OCI-LY7 (cell line): ENCODE data around the gene CARD11. TPM values are rescaled to one million over a fixed set of nuclear protein-coding genes. Genes with fewer than 3 reads are reported as not detected.

Experiments
- BruUV-seq: library from RNA; stranded (reverse); fragments of 400-500 nt; replicated peaks from 2 replicates; lab custom pipeline; 2021; lab: Mats Ljungman, UMichigan
- CTCF ChIA-PET: fragments of 300-600 bp; sonication (Branson Sonifier 250); formaldehyde crosslinking; loops from one replicate; lab custom pipeline; 2022; ENCODE audit warnings: antibody characterized with exemption; ENCODE audit not compliant: unreplicated experiment; lab: Charles Lee
- POLR2A ChIA-PET: fragments of 300-600 bp; sonication (Branson Sonifier 250); formaldehyde crosslinking; loops from one replicate; lab custom pipeline; 2022; ENCODE audit warnings: antibody characterized with exemption; lab: Charles Lee
- DNase-seq: peaks from one replicate; pipeline ENCODE4 v3.0.0-alpha.2; 2015; ENCODE audit warnings: low spot score
- H2AFZ ChIP-seq: fragments of 200-600 bp; sonication (generic), shearing (Covaris generic); 2 replicates; pipeline ENCODE4 v1.6.1; 2014; ENCODE audit warnings: mild to moderate bottlenecking, antibody characterized with exemption, low read length, moderate library complexity
- H3K27ac ChIP-seq: fragments of 200-600 bp; sonication (generic); 2 replicates; pipeline ENCODE4 v1.5.1; 2014; ENCODE audit warnings: mixed run types, low read depth, mild to moderate bottlenecking, moderate library complexity, low read length, inconsistent platforms; ENCODE audit not compliant: poor library complexity, severe bottlenecking
- H3K36me3 ChIP-seq: fragments of 200-600 bp; sonication (generic); 2 replicates; pipeline ENCODE4 v1.6.1; 2014; ENCODE audit warnings: mild to moderate bottlenecking, antibody characterized with exemption, low read length, moderate library complexity, mixed read lengths; ENCODE audit not compliant: insufficient read depth
- H3K4me1 ChIP-seq: fragments of 200-600 bp; sonication (generic); 2 replicates; pipeline ENCODE4 v1.5.1; 2014; ENCODE audit warnings: mild to moderate bottlenecking, low read length; ENCODE audit not compliant: insufficient read depth, poor library complexity, severe bottlenecking
- H3K4me2 ChIP-seq: fragments of 200-600 bp; sonication (generic); 2 replicates; pipeline ENCODE4 v1.6.1; 2014; ENCODE audit warnings: mild to moderate bottlenecking, low read length
- H3K4me3 ChIP-seq: fragments of 200-600 bp; sonication (generic); 2 replicates; pipeline ENCODE4 v1.5.1; 2014; ENCODE audit warnings: mild to moderate bottlenecking, low read depth, low read length; ENCODE audit not compliant: poor library complexity, severe bottlenecking
- H3K79me2 ChIP-seq: fragments of 200-600 bp; sonication (generic); 2 replicates; pipeline ENCODE4 v1.6.1; 2016; ENCODE audit warnings: low read depth, mild to moderate bottlenecking, low read length, moderate library complexity, mixed read lengths; ENCODE audit not compliant: insufficient read depth
- H3K9me2 ChIP-seq: fragments of 200-600 bp; sonication (generic); 2 replicates; pipeline ENCODE4 v1.6.1; 2016; ENCODE audit warnings: mild to moderate bottlenecking, low read length, mixed read lengths; ENCODE audit not compliant: insufficient read depth
- H3K9me3 ChIP-seq: fragments of 200-600 bp; sonication (generic); 2 replicates; pipeline ENCODE4 v1.6.1; 2014; ENCODE audit warnings: mild to moderate bottlenecking, mixed run types, low read length, mixed read lengths
- H4K20me1 ChIP-seq: fragments of 200-600 bp; sonication (generic); 2 replicates; pipeline ENCODE4 v1.6.1; 2014; ENCODE audit warnings: mild to moderate bottlenecking, antibody characterized with exemption, low read length, moderate library complexity, mixed read lengths; ENCODE audit not compliant: insufficient read depth
- EZH2phosphoT487 ChIP-seq: fragments of 200-600 bp; sonication (generic); IDR thresholded peaks from 2 replicates; pipeline ENCODE4 v1.6.1; 2018; ENCODE audit warnings: low read depth, borderline replicate concordance, mild to moderate bottlenecking, mixed run types, antibody characterized with exemption, low read length, moderate library complexity, mixed read lengths
- intact Hi-C: fragments of 100-400 bp; cut with micrococcal nuclease; formaldehyde crosslinking; loops from one replicate; pipeline ENCODE4 v1.10.0; 2022; ENCODE audit not compliant: unreplicated experiment
- total RNA-seq, 2 experiments: library from RNA; depleted of rRNA in 1 of 2; stranded (reverse); fragments of >200 nt in 1 of 2; shearing (Covaris generic) in 1 of 2; gene quantifications; 2 replicates each; pipeline ENCODE4 v1.2.3, GENCODE V29; 2014 to 2022
- TF ChIP-seq, protein P1 (sequence below): fragments of 200-600 bp; sonication (generic); conservative IDR thresholded peaks from 2 replicates; pipeline ENCODE4 v1.5.1; 2014; ENCODE audit warnings: mild to moderate bottlenecking, antibody characterized with exemption, low read length, moderate library complexity, mixed read lengths

The CARD11 gene
- total RNA-seq, 2 experiments from 2014 or later: 33.8 to 63.5 TPM

DNA sequence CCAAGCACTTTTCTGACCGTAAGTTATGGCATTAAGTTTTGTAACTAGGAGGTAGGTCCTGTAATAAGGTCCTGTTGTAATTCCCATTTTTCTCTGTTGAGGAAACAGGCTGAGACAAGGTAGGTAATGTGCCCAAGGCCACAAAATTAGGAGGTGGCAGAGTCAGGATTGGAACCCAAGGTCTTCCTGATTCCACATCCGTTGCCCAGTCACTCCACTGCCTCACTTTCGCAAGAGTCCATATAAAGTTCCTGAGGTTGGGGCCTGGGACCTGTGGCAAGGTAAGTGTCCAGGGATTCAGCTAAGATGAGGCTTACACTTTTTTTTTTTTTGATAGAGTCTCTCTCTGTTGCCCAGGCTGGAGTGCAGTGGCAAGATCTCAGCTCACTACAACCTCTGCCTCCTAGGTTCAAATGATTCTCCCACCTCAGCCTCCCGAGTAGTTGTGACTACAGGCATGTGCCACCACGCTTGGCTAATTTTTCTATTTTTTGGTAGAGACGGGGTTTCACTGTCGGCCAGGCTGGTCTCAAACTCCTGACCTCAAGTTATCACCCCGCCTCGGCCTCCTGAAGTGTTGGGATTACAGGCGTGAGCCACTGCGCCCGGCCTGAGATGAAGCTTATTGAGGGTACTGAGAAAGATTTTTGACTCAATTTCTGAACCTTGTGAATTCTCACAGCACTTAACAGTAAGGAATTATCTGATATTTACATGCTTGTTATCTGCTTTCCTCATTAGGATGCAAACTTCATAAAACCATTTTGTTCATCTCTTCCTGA lies 179.3 kb downstream of the CARD11 start:
- H3K4me3 ChIP-seq: no peak overlapping the region
- H3K79me2 ChIP-seq: no peaks in the 10 kb centered on the region
- no peak for TF ChIP-seq EZH2phosphoT487
- TF ChIP-seq, protein P1, sequence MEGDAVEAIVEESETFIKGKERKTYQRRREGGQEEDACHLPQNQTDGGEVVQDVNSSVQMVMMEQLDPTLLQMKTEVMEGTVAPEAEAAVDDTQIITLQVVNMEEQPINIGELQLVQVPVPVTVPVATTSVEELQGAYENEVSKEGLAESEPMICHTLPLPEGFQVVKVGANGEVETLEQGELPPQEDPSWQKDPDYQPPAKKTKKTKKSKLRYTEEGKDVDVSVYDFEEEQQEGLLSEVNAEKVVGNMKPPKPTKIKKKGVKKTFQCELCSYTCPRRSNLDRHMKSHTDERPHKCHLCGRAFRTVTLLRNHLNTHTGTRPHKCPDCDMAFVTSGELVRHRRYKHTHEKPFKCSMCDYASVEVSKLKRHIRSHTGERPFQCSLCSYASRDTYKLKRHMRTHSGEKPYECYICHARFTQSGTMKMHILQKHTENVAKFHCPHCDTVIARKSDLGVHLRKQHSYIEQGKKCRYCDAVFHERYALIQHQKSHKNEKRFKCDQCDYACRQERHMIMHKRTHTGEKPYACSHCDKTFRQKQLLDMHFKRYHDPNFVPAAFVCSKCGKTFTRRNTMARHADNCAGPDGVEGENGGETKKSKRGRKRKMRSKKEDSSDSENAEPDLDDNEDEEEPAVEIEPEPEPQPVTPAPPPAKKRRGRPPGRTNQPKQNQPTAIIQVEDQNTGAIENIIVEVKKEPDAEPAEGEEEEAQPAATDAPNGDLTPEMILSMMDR: no peak
- H3K9me2 ChIP-seq: no peaks in the 10 kb centered on the region
- peak overlapping the region; percentile 88 for H2AFZ ChIP-seq
- POLR2A ChIA-PET: interaction anchor here (0.8 kb wide), 1 partner anchor 19 kb away, joined by 4 read pairs; no protein-coding TSS in a partner anchor
- no peak overlapping the region for H3K4me2 ChIP-seq
- intact Hi-C loops: loop anchor here (10.0 kb wide), 2 partner anchors 440 to 1030 kb away; partner anchors contain the start of gene SDK1
- H3K9me3 ChIP-seq: no peaks in the 10 kb centered on the region
- DNase-seq: no peak
- no peaks in the 10 kb centered on the region for H3K36me3 ChIP-seq
- no TSS peak for BruUV-seq
- H3K27ac ChIP-seq: no peak overlapping the region
- H3K4me1 ChIP-seq: peaks cover 9% of the 10 kb centered on the region
- no peaks in the 10 kb centered on the region for H4K20me1 ChIP-seq
- CTCF ChIA-PET: interaction anchor here (0.9 to 1.2 kb wide), 2 partner anchors 288 to 290 kb away, joined by 3 read pairs; no protein-coding TSS in a partner anchor

DNA sequence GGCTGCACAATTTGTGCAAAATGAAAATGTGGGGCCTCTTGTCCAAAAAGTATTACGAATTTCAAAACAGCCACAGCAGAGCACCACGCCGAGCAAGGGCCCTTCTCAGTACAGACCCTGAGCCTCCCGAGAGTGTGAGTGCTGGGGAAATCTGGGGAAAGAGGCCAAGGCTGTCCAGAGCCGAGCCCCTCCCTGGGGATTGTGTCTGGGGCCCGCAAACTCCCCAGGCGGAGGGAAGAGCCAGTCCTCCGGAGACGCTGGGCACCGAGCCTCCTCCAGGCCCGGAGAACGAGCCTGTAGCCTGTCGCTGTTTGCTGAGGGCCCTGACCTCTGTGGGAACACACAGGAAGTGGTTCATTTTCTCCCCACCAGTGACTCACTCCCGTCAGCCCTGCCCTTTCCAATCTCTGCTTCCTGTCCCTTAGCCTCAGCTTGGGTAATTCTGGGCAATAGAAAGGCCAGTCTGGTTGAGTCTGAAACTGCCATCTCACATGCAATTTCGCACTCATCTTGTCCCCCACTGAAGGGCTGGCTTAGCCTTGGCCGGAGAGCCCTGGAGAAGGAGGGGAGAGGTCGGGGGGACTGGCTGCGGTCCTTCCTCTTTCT lies 180.1 kb downstream of the CARD11 start:
- CTCF ChIA-PET: interaction anchor here (0.6 to 1.2 kb wide), 2 partner anchors 134 to 288 kb away, joined by 3 to 4 read pairs; no protein-coding TSS in a partner anchor
- intact Hi-C loops: loop anchor here (10.0 kb wide), 2 partner anchors 441 to 1031 kb away; partner anchors contain the start of gene SDK1
- no peaks in the 10 kb centered on the region for H3K9me2 ChIP-seq
- H4K20me1 ChIP-seq: no peaks in the 10 kb centered on the region
- BruUV-seq: no TSS peak
- no peak overlapping the region; the same call in 1 of the 2 replicates for H3K4me2 ChIP-seq
- no peak overlapping the region for H3K4me3 ChIP-seq
- peak; percentile 40 for DNase-seq
- POLR2A ChIA-PET: interaction anchor here (0.8 kb wide), 1 partner anchor 19 kb away, joined by 4 read pairs; no protein-coding TSS in a partner anchor
- no peaks in the 10 kb centered on the region for H3K79me2 ChIP-seq
- peaks cover 9% of the 10 kb centered on the region for H3K4me1 ChIP-seq
- no peaks in the 10 kb centered on the region for H3K9me3 ChIP-seq
- H3K36me3 ChIP-seq: no peaks in the 10 kb centered on the region
- peak overlapping the region; percentile 88 for H2AFZ ChIP-seq
- H3K27ac ChIP-seq: no peak overlapping the region
- TF ChIP-seq, protein P1: no peak
- no peak for TF ChIP-seq EZH2phosphoT487
